ENCODE measurements around the gene ACOT8.
"Not testable (repeated sequence)": the region's sequence is repeated elsewhere in the genome, so short reads cannot be mapped to it uniquely, and the experiment has no call there.

Gene ACOT8

DNA sequence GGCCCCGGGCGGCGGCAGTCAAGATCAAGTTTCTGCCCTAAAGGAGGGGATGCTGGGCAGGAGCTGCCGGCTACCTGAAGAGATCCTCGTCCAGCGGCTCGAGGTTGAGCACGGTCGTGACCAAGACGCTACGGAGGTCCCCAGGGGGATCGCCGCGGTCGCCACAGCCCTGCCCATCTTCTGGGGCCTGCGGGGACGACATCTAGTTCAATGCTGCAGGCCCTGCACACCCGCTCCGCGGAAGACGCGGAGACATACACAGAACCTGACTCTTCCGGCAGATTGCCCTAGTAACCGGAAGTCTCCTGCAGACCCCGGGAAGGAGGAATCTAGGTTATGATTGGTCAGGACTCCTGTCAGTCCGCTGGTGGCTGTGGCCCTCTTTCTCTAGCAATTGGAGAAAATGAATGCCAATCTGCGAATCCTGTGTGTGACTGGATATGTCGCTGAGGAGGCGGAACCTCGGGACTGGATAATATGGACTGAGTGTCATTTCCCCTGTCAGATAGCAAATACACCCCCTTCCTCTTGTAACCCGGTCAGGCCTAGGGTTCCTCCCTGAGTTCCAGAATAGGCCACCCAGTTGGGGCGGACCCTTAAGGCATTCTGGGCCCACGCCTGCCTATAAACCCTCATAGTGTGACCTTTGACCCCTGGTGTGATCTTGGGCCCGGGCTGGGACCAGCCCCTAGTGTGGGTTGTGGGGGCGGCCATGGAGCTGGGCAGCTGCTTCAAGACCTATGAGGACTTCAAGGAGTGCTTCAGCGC is at the start of gene ACOT8, which contains the start of gene ZSWIM3:
TSS of gene ACOT8 (minus strand) at position 279 of the 768 bp plus-strand sequence. CDS start at position 202, 77 bp downstream.
TSS of gene ZSWIM3 (plus strand) at position 501 of the 768 bp plus-strand sequence. CDS start at position 713, 212 bp downstream.
- DNase-seq, result peak; percentile 99

DNA sequence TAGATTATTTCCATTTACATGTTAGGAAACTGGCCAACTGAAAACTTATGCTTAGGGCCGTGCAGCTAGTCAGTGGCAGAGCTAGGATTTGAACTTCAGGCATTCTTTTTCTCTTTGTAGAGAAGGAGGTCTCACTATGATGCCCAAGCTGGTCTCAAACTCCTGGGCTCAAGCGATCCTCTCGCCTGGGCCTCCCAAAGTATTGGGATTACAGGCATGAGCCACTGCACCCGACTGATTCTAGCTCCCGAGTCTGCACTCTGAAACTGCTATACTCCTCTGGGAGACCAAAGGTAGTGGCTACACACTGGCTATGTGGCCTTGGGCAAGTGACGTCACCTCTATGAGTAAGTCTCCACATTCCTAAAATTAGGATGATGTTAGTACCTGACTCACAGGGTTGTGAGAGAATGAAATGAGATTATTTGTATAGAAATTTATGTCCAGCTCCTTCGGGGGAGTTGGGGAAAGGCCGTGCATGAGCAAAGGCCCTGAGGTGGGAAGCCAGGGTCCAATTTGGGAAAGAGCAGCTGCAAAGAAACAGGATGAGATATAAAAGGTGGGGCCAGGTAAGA is 48.4 kb upstream of the ACOT8 start:
- DNase-seq, result no peak

DNA sequence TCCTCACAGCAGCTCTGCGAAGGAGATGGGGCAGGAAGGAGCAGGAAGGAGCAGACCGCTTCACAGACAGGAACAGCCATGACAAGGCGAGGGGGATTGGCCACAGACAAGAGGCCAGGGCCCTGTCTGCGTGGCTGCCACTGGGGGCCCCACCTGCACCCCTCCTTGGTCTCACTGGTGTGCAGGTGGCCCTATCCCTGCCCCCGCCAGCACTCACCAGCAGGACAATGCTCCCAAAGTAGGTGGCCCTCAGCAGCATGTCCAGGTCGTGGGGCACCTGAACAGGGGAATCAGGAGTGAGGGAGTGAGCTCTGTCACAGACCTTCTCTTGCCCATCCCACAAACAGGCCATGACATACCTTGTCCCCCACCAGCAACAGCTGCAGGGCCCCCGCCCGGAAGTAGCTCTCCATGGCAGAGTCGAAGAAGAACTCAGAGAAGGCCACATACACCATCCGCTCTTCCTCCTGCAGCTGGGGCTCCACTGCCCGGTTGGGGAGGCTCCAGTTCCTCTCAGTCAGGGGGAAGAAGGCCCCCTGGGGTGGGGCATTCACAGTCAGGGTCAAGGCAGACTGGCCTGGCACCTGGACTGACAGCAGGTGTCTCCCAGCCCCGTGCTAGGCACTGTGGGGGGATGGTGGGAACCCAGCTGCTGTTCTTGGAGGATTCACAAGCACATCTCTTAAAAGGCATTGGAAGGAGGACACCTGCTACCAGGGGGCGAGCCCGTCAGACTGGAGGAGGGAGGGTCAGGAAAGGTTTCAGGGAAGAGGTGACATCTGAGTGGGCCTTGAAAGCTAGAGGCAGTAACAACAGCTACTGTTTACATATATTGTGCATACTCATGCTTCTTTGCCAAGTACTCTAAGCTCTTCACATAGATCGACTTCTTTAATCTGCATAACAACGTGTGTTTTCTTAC is 47.7 kb upstream of the ACOT8 start:
- no peak for DNase-seq

DNA sequence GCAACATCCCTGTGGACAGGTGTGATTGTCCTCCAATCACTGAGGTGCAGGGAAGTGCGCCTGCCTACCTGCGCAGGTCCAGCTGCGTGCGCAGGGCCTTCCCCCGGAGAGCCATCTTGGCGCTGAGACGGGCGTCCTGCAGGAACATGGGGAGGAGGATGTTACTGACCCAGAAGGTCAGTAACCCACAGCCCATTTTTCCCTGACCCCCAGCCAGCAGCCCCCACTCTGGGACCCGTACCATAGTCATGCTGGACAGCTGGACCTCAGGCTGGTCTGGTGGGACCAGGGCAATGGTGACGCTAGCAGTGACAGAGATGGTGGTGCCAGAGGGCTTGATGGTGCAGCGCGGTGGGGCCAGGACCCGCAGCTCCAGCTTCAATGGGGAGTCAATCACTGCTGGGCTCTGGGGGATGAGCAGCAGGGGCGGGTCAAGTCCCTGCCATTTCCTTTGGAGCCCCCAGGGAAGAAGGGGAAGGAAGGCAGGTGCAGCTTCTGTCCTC is 45.1 kb upstream of the ACOT8 start:
- DNase-seq, result no peak

DNA sequence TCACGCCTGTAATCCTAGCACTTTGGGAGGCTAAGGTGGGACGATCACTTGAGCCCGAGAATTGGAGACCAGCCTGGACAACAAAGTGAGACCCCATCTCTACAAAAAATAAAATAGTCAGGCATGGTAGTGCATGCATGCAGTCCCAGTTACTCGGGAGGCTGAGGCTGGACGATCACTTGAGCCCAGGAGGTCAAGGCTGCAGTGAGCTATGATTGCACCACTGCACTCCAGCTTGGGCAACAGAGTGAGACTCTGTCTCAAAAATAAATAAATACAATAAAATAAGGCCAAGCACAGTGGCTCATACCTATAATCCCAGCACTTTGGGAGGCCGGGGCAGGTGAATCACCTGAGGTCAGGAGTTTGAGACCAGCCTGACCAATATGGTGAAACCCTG is 44.1 kb upstream of the ACOT8 start:
- not testable (repeated sequence) for DNase-seq

DNA sequence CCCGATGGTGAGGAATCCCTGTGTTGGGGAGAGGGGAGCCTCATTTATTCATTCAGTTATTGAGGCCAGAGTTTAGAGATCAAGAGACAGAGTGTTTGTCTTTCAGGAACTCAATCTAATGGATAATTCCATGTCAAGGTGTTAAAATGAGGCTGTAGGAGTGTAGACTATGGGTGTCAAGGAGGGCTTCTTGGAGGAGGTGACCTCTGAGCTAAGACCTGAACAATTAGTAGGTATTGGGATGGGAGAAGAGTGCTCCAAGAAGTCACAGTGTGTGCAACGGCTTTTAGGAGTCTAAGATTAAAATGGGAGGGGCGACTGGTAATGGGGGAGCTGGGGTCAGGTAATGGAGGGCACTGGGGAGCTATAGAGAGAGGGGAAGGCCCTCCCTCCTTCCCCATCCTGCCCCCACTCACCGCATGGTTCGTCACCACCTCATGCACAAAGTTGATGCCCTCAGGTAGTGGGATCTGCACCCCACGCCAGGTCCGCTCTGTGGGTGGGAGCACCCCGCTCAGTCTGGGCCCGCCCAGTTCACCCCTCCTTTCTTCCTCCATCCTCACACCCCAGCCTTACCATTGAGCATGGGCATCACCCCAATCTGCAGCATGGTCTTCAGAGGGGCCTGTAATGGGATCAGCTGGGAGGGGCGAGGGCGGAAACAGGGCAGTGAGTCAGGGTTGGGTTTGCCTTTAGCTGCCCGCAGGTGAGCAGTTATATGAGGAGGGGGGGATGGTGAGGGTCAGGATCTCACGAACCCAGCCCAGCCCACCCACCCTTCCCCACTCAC is 42.0 kb upstream of the ACOT8 start:
- no peak for DNase-seq

DNA sequence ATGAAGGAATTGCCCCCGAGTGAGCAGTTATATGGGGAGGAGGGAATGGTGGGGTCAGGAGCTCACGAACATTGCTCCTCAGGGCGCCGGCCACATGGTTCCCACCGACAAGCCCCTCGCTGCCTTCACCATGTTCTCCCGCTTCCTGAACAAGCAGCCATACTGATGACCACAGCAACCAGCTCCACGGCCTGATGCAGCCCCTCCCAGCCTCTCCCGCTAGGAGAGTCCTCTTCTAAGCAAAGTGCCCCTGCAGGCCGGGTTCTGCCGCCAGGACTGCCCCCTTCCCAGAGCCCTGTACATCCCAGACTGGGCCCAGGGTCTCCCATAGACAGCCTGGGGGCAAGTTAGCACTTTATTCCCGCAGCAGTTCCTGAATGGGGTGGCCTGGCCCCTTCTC is 41.1 kb upstream of the ACOT8 start:
- DNase-seq, result no peak

DNA sequence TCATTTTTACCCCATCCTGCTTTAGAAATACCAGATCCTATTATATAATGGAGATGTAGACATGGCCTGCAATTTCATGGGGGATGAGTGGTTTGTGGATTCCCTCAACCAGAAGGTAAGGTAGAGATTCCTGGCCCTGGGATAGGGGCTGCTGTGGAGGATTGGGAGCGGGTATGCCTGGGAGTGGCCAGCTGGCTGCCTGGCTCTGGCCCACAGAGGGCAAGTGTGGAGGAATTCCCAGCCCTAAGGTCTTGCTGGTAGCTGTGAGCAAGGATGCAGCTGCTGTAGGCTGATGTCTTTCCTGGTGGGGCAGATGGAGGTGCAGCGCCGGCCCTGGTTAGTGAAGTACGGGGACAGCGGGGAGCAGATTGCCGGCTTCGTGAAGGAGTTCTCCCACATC is 40.5 kb upstream of the ACOT8 start:
- no peak for DNase-seq

DNA sequence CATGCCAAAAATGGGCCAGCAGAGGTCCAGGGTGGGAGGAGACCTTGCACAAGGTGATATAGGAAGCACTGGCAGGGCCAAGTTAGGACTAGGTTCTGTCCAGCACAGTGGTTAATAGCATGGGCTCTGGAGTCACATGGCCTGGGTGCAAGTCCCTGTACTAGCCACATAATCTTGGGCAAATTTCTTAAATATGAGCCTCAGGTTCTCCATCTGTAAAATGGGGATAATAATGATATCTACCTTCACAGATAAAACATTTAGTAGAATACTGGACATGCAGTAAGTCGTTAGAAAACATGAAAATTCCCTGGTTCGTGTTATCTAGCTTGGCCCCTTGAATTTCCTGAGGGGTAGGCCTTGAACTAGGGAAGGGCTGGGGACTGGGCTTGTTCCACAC is 40.1 kb upstream of the ACOT8 start:
- no peak for DNase-seq

DNA sequence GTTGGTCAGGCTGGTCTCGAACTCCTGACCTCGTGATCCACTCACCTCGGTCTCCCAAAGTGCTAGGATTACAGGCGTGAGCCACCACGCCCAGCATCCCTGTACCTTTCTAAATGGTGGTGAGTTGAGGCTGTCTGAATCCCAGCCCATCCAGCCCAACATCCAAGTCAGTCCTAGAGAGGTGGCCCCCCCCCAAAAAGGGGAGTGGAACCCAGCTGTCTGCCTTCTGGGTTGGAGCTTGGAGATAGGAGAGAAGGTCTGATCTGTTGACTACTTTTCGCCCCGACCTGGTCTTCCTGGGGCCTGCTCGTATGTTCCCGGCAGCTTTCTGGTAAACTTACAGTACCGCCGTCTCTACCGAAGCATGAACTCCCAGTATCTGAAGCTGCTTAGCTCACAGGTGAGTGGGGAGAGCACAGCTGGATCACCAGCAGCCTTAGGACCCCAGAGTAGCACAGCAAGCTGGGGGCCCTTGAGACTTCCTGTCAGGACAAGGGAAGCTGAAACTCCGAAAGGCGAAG is 39.5 kb upstream of the ACOT8 start:
- no peak for DNase-seq

DNA sequence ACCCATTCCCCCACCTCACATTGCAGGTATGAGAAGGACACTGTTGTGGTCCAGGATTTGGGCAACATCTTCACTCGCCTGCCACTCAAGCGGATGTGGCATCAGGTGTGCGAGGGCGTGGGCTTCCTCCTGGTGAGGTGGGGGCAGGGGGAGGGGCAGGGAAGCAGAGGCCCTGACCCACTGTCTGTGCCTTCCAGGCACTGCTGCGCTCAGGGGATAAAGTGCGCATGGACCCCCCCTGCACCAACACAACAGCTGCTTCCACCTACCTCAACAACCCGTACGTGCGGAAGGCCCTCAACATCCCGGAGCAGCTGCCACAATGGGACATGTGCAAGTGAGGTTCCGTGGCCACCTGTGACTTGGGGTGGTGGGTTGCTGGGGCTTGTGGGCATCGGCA is 37.6 kb upstream of the ACOT8 start:
- DNase-seq, result no peak

DNA sequence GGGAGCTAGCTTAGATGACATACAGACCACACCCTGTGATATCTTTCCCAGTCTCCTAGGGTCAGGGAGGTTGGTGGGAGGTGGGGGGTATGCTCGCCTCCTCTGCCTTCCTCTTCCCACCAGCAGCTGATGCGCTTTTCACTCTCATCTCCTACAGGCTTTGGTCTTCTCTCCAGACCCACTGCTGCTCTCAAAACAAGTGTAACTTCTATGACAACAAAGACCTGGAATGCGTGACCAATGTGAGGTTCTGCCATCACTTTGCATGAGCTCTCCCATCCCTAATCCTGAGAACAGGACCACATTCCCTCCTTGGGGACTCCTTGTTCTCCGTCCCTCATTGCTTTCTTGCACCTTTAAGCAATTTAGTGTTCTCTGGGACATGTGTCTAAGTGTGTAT is 36.6 kb upstream of the ACOT8 start:
- no peak for DNase-seq

DNA sequence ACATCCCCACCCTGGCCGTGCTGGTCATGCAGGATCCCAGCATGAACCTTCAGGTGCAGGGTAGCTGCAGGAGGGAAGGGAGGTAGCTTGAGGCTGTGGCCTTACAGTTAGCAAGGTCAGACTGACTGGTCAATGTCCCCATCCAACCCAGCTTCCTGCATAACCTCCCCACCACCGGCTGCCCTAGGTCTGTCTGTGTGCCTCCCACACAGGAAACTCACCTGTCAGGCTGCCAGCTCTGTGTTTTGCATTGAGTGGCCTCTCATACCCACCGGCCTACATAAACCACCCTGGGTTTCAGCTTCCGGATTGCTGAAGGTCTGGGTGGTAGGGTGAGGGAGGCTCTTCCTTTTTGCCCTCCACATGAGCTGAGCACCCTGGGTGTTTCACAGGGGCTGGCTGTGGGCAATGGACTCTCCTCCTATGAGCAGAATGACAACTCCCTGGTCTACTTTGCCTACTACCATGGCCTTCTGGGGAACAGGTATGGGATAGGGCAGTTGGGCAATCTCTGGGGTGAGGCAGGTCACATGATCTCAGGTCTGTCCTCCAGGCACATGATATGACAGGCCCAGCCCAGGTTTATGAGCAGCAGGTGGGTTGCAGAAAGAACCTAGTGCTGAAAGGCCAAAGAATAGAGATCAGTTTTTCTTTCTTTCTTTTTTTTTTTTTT is 35.8 kb upstream of the ACOT8 start:
- DNase-seq, result no peak

DNA sequence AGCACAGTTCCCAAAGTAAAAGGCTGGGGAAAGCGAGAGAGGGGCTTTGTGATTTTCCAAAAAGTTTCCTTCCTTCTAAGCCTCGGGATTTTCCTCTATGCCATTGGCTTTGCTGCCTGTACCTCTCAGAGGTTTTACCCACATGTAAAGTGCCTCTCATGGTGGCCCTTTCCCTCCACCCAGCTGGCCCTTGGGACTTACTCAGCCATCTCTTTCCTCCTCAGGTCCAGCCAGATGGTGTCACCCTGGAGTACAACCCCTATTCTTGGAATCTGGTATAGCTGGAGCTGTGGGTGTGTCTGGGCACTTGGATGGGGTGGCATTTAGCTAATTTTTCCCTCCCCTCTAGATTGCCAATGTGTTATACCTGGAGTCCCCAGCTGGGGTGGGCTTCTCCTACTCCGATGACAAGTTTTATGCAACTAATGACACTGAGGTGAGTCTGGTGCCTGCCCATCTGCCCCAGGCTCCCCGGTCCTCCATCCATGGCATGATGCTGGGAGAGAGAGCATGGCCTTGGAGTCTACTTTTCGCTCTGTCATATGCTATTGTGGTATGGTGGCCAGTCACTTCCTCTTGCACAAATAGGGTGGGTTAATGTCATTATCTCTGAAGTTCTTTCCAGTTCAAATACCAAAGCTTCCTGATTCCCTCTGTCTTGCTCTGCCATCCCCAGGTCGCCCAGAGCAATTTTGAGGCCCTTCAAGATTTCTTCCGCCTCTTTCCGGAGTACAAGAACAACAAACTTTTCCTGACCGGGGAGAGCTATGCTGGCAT is 35.0 kb upstream of the ACOT8 start:
- no peak for DNase-seq

DNA sequence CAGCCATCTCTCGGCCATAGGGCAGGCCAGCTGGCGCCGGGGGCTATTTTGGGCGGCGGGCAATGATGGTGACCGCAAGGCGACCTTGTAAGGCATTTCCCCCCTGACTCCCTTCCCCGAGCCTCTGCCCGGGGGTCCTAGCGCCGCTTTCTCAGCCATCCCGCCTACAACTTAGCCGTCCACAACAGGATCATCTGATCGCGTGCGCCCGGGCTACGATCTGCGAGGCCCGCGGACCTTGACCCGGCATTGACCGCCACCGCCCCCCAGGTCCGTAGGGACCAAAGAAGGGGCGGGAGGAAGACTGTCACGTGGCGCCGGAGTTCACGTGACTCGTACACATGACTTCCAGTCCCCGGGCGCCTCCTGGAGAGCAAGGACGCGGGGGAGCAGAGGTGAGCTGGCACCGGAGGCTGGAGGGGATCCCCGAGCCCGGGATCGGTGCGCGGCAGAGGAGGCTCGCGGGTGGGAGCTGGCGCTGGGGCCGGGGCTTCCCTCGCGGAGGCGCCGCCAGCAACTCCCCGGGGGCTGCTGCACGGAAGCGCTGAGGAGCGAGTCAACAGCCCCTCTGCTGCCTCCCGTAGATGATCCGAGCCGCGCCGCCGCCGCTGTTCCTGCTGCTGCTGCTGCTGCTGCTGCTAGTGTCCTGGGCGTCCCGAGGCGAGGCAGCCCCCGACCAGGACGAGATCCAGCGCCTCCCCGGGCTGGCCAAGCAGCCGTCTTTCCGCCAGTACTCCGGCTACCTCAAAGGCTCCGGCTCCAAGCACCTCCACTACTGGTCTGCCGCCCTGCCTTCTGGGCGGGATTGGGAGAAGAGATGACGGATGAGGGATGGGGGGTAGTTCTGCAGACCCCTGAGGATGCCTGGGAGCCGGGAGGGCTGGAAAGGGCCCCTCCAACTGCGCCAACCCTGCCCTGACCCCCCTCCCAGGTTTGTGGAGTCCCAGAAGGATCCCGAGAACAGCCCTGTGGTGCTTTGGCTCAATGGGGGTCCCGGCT is 34.1 kb upstream of the ACOT8 start, which contains the start of the genes CTSA and NEURL2:
TSS of gene CTSA (plus strand) at position 351 of the 999 bp plus-strand sequence. CDS start at position 585, 234 bp downstream.
TSS of gene NEURL2 (minus strand) at position 224 of the 999 bp plus-strand sequence. CDS start at position 7, 217 bp downstream.
- DNase-seq, result peak; percentile 60

DNA sequence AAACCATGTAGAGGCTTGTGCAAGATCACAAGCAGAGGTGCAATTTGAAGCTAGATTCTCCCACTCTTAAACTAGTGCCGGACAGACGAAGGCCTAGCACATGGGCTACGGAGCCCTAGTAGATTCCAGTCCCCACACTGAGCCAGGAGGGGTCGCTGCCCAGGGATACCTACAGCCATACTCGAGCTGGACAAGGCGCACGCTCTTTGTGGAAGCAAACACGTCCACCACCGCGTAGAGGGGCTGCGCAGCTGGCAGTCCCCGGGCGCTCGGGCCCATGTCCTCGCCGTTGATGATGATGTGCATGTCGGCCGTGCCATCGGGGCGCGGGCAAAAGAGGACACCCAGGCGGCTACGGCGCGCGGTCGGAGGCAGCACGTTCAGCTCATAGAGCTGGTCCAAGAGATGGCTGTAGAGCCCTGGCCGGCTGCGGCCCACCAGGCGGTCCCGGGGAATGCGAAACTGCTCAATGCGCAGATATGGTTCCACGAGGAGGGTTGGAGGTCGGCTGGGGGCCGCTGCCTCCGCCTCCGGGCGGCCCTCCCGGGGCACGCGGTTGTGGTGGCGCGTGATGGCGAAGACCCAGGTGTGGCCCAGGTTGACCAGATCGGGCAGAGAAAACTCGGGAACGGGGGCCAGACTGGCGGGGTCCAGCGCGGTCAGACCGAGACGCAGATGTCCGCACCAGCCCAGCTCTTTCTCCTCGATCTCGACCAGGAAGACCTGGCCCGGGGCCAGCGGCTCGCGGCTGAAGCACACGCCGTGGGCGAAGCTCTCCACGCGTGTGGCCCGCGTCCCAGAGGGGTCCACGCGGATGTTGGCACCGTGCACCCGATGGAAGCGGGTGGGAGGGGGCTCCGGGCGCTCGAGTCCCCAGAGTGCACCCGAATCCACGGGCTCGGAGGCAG is 33.1 kb upstream of the ACOT8 start:
- DNase-seq, result no peak

DNA sequence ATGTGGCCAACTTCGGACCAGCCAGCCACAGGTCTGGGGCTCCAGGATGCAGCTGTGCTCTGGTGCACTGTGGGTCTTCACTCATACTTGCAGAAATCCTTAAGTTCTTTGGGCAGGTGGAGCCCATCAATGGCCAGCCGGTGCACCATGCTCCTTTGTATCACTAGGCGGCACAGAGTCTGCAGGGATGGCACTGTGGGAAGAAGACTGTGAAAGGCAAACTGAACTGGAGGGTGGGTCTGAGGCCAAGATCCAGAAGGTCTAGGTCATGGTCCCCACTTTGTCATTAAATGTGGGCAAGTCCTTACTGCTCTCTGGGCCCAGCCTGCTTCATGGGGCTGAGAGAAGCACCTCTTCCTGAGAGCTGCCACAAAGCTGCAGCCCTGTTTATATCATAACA is 31.5 kb upstream of the ACOT8 start:
- no peak for DNase-seq

DNA sequence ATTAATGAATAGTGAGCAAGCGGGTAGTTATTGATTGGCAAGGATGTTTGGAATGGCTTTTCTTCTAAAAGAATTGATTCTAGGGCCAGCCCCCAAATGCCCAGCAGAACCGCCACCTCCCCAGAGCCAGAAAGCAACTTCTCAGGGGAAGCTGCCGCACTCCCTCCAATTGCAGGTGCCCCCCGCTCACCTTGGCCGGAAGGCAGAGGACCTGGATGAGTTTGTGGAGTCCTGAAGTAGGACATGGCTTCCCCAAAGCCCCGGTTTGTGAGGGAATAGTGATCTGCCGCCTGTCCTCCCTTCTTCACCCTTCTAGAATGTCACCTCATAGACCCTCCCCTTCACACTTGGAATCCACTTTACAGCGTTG is 30.1 kb upstream of the ACOT8 start, which contains the start of gene SPATA25:
TSS of gene SPATA25 (minus strand) at position 277 of the 370 bp plus-strand sequence. CDS start at position 245, 32 bp downstream.
- no peak for DNase-seq
